NCI-H774 (cell line): ENCODE data around the gene MGLL.

ENCODE experiments used
- DNase-seq: peaks from one replicate; lab custom pipeline; 2025; lab: John Stamatoyannopoulos, UW

Gene MGLL

GRCh38 chr3:127740136-127740915 is 82.0 kb downstream of the MGLL start:
- DNase-seq = no peak

GRCh38 chr3:127739347-127740135 is 82.8 kb downstream of the MGLL start:
- no peak for DNase-seq

DNA sequence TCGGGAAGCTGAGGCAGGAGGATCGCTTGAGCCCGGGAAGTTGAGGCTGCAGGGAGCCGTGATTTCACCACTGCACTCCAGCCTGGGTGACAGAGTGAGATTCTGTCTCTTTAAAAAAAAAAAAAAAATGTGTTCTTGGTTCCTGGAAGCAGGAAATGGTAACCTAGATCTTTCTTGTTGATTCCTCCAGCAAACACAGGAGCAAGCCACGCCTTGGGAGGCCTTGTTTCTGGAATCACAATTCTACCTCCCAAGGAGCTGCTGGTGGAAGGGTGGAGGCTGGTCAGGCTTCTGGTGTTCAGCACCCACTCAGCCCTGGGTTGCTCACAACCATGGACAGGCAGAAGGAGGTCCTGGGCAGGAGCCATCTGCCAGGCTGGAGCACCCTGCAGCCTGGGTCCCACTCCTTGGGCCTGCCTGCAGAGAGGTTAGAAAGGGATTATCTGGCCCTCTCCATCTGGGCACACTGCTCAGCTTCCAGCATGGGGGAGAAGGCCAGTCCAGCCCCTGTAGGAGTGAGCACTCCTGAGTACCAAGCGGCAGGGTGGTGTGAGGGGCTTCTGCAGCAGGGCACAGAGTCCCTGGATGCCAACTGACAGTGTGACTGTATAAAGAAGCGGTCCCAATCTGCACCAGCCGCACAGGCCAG is 84.0 kb downstream of the MGLL start:
- DNase-seq = no peak

DNA sequence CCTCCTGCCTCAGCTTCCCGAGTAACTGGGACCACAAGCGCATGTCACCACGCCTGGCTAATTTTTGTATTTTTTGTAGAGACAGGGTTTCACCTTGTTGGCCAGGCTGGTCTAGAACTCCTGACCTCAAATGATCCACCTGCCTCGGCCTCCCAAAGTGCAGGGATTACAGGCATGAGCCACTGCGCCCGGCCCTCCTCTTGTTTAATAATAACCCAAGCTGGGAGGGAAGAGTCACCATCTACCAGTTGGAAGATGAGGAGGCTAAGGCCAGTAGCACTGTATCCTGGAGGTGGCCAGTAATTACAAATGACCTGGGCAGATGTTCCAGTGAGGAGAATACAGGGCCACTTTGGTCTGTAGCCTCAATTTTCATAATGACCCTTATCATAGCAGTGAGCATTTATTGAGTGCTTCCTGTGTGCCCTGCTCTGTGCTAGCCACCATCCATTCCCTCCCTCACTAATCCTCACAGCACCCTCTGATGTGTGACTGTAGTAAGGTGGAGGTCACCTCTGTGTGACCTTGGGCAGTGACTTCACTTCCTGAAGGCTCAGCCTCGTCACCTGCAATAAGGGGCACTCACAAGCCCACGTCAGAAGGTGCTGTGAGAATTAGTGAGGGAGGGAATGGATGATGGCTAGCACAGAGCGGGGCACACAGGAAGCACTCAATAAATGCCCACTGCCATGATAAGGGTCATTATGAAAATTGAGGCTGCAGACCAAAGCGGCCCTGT is 85.3 kb downstream of the MGLL start:
- DNase-seq = no peak

- no peak for DNase-seq
Observed at GRCh38 chr3:127735767-127736693, 86.3 kb downstream of the MGLL start.

- no peak for DNase-seq
Observed at GRCh38 chr3:127734754-127735473, 87.4 kb downstream of the MGLL start.

DNA sequence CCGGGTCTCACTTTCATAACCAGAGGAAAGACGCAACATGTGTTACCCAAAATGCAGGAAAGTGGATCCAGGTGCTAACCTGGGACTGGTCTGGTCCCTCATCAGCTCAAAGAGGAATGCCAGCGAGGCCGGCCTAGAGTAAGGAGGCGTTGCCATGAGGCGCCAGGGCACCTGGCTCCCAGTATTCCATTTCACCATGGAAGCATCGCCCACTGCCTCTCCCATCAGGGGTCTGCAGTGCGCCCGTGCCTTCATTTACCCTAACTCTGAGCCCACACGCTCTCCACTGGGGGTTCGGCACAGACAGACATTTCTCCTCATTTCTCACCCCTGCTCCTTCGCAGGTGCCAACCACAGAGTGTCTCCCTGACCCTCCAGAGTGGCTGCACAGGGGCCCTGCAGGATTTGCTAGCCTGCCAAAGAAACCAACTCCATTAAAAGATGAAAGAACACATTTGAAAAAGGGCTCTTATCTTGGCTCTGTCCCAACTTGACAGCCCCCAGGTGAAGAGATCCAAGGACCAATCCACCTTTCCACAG is 88.1 kb downstream of the MGLL start:
- no peak for DNase-seq

DNA sequence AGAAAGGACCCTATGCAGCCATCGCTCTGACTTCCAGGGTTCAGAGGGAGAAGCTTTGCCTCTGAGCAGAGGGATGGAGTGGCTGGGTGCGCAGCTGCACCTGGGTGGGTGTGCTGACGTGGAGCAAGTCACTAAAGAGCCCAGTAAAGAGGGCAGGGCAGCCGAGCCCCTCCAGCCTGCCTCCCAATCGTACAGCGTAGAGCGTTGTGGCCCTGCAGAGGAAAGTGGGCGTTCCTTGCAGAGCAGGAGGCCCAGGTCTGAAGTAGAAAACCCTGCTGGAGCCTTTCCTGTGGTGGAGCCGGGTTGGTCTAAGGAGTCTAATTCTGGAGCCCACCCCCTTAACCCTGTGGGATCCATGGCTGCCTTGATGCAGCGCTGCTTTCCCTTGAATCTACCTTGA is 88.5 kb downstream of the MGLL start:
- DNase-seq = no peak

GRCh38 chr3:127732879-127733350 is 89.4 kb downstream of the MGLL start:
- no peak for DNase-seq

- DNase-seq = no peak
Observed at GRCh38 chr3:127732303-127732702, 90.0 kb downstream of the MGLL start.

DNA sequence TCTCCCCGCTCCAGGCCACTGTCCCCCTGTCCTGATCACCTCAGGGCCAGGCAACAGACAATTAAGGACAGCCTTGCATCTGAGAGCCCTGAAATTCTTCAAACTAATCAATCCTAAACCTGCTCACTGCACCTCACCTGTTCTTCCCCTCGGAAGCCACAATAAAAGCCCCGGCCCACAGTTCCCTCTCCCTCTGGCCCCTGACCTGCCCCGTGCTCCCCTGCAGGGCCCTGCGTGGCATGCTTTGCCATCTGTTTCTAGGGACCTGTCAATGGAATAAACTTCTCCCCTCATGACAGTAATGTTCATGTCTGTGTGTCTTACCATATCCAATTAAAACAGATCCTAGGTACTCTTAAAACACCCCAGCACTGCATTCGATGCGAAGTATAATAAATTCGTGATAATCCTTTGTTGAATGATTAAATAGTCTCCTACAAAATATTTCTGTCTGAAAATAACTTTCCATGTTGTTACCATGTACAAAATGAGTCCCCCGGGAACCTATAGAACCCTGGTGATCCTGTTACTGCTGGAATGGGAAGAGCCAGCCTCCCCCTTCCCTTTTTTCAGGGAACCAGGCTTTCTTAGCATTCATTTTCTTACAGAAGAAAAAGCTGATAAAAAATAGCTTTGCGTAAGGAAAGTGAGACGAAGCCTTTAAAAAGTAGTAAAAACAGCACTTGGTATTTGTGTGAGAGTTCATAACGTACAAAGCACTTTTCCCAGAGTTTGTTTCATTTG is 90.6 kb downstream of the MGLL start:
- no peak for DNase-seq

DNA sequence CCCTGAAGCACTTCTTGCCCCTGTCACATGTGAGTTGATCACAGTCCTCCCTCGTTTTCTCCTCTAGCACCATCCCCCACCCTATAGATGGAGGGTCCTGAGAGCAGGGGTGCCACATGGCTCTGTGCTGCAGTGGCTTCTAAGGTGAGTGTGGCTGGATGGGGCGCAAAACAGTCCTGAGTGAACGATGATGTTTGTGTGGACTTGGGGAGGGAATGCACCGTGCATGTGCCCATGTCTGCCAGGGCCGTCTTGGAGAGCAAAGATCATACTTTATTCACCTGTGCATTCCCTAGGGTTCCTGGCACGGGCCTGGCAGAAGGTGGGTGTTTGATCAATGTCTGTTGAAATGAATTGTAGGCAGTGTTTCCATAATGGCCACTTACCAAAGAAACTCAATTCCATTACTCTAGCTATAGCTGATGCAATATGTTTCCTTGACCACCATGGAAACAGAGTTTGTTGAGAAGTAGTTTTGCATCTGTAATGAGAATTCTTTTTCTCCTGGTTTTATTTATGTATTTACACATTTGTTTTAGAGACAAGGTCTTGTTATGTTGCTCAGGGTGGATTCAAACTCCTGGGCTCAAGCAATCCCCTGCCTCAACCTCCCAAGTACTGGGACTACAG is 91.5 kb downstream of the MGLL start:
- DNase-seq = no peak

- DNase-seq = no peak
Observed at GRCh38 chr3:127730171-127730570, 92.1 kb downstream of the MGLL start.

DNA sequence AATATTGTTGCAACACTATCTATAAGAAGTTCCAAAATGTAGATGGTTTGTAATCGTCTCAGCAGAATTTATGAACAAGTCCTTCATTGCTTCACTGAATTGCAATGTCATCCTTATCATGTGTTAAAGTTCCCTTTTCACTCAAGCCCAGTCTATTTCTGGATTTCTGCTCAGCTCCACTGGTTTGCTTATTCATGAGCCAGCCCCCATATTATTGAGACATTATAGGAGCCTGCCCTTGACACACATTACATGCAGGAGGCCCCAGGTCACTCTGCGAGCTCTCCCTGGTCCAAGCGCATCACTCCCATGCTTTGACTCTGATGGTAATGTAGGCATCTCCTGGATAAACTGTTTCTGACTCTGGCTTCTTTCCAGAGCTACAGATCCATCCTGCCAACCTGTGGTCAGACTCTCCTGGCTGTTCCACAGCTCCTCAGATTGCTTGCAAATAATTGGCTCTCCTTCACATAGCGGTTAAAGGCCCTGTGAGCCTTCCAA is 92.7 kb downstream of the MGLL start:
- no peak for DNase-seq

DNA sequence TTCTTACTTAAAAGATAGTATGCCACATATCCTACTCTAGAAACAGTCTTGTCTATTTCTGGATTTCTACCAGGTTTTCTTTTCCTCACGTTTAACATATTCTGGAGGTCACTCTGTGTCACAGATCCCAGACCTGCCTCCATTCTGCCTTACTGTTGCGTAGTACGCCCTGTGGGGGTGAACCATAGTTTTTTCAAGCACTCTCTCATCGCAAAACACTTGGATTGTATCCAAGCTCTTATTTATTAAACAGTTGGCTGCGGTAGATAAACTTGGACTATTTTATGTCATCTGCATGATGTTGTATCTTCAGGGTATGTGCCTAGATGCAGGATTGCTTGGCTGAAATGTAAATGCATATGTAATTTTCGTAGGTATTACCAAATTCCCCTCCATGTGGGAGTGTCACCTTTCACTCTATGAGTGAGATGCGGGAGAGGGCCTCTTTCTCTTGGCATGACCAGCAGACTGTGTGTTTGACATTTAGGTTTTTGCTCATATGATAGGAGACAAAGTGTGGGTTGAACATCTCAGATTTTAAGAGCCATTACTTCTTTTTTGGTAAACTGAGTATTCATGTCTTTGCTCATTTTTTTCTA is 93.8 kb downstream of the MGLL start:
- no peak for DNase-seq

- DNase-seq = no peak
Observed at GRCh38 chr3:127726894-127727293, 95.4 kb downstream of the MGLL start.

DNA sequence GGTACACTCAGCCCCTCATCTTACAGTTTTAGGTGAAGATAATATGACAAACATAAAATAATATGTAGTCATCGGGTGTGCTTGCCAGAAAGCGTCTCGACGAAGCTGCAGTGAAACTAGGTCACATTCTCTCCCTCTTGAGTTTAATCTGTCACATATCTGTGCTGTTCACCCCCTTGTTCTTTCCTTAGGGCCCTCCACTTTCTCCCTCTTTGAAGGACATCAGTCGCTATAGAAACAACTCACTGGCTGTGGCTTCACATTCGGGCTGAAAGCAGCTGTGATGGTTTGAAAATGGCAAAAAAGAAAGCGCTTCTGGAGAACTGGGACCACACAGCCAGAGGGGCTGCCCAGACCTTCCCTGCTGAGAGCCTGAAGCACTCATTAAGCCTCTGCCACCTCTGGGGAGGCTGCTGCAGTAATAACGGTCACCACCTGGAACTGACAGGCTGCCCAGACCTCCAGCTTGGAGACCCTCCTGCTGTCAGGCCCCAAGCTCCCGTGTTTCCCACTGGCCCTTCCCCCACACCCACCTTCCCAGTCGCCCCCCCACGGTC is 99.2 kb downstream of the MGLL start:
- no peak for DNase-seq
